Endodermal cell (in vitro differentiated cells): Measurements from ENCODE around the gene FAM50A. TPM values are rescaled to one million over a fixed set of nuclear protein-coding genes. Genes with fewer than 3 reads are reported as not detected.
"Not testable (repeated sequence)": the region's sequence is repeated elsewhere in the genome, so short reads cannot be mapped to it uniquely, and the experiment has no call there.

ENCODE experiments used
- DNase-seq: peaks from one replicate; pipeline ENCODE4 v3.0.0-alpha.2; 2017
- H3K27ac ChIP-seq: 2 replicates; pipeline ENCODE4 v1.5.1; 2013; ENCODE audit warnings: mild to moderate bottlenecking, low read depth, low read length, moderate library complexity
- H3K27me3 ChIP-seq: 2 replicates; pipeline ENCODE4 v1.6.1; 2013; ENCODE audit warnings: mild to moderate bottlenecking, low read length, moderate library complexity; ENCODE audit not compliant: insufficient read depth, control insufficient read depth, poor library complexity, severe bottlenecking
- H3K36me3 ChIP-seq: 2 replicates; pipeline ENCODE4 v1.7.0; 2013; ENCODE audit warnings: mild to moderate bottlenecking, low read length, moderate library complexity; ENCODE audit not compliant: control insufficient read depth, insufficient read depth
- H3K4me1 ChIP-seq: one replicate; pipeline ENCODE4 v1.7.0; 2013; ENCODE audit warnings: low read length; ENCODE audit not compliant: control insufficient read depth, insufficient read depth
- H3K4me3 ChIP-seq: 2 replicates; pipeline ENCODE4 v1.5.1; 2013; ENCODE audit warnings: mild to moderate bottlenecking, low read length, moderate library complexity
- H3K9ac ChIP-seq: 2 replicates; pipeline ENCODE4 v1.6.1; 2013; ENCODE audit warnings: mild to moderate bottlenecking, low read length, moderate library complexity; ENCODE audit not compliant: poor library complexity, severe bottlenecking; ENCODE audit errors: extremely low read depth
- H3K9me3 ChIP-seq: 2 replicates; pipeline ENCODE4 v1.6.1; 2013; ENCODE audit warnings: mild to moderate bottlenecking, low read length, moderate library complexity; ENCODE audit not compliant: control insufficient read depth
- H3K27ac Mint-ChIP-seq: 2 replicates; pipeline ENCODE4 v1.8.0; 2020; ENCODE audit warnings: mixed read lengths
- H3K27me3 Mint-ChIP-seq: 2 replicates; pipeline ENCODE4 v1.8.0; 2021; ENCODE audit warnings: mild to moderate bottlenecking, mixed read lengths; ENCODE audit not compliant: insufficient read depth
- H3K36me3 Mint-ChIP-seq: 2 replicates; pipeline ENCODE4 v1.8.0; 2020; ENCODE audit warnings: low read depth, mixed read lengths
- H3K4me1 Mint-ChIP-seq: 2 replicates; pipeline ENCODE4 v1.8.0; 2020; ENCODE audit warnings: mixed read lengths
- H3K4me3 Mint-ChIP-seq: 2 replicates; pipeline ENCODE4 v1.8.0; 2020; ENCODE audit warnings: mild to moderate bottlenecking, moderate library complexity, mixed read lengths
- H3K9me3 Mint-ChIP-seq: 2 replicates; pipeline ENCODE4 v1.8.0; 2020; ENCODE audit warnings: mild to moderate bottlenecking, mixed read lengths
- CTCF ChIP-seq: fragments of 200-600 bp; sonication (generic); conservative IDR thresholded peaks from 2 replicates; pipeline ENCODE4 v1.5.0; 2021; ENCODE audit warnings: antibody characterized with exemption, mild to moderate bottlenecking
- WGBS, 2 experiments: methylation state at CpG; one replicate each; pipeline versions ENCODE4 v1.1.5 to v1.1.7; 2013; ENCODE audit warnings: missing lambda C conversion rate in 2 of 2, mixed read lengths in 1 of 2; ENCODE audit not compliant: insufficient coverage in 1 of 2, insufficient read length in 1 of 2; 5-methylcytosine and 5-hydroxymethylcytosine counted together
- long read RNA-seq, 4 experiments: library from polyadenylated mRNA in 2 of 4; library from RNA in 1 of 4; library from capped mRNA in 1 of 4; stranded (forward) in 3 of 4; unstranded in 1 of 4; transcript quantifications; one replicate each; pipeline ENCODE4 v2.0.0, GENCODE V29; 2020 to 2021; ENCODE audit warnings: inconsistent platforms in 1 of 4
- polyA plus RNA-seq, 2 experiments: library from polyadenylated mRNA; stranded (reverse); fragments of 50-300 nt; gene quantifications; one replicate each; pipeline ENCODE4 v1.2.3, GENCODE V29; 2013
- total RNA-seq, 2 donors: library from RNA; stranded (reverse); fragmentation: NEBNext Ultra II Directional in 1 of 2; extraction: Animal tissue kit (Norgen Biotek cat#: 25700) in 1 of 2; gene quantifications; 2 replicates in 1 of 2; 3 replicates in 1 of 2; pipeline ENCODE4 v1.2.1, GENCODE V29; 2021

Gene FAM50A
- 100 to 1,000 TPM in 1 of 2 donors, 10 to 100 TPM in 1; 91.0 to 102 TPM for total RNA-seq
- polyA plus RNA-seq (2013, experiment 1 of 2), result 69.6 TPM
- 74.4 TPM for polyA plus RNA-seq (2013, experiment 2 of 2)
- long read RNA-seq, experiment 1, partial matches to known transcripts, result 27 of 41 reads
- long read RNA-seq, experiment 1, other reads (novel, unspliced or antisense), result 10 of 41 reads
- long read RNA-seq, experiment 2, transcript FAM50A-203 (12 exons, 1,470 nt), result minor isoform, 5 of 86 reads
- long read RNA-seq, experiment 2, transcript FAM50A-202 (13 exons, 1,352 nt), result major isoform, 61 of 86 reads
- long read RNA-seq, experiment 2, partial matches to known transcripts, result 8 of 86 reads
- long read RNA-seq, experiment 2, other reads (novel, unspliced or antisense), result 12 of 86 reads
- long read RNA-seq, experiment 3, transcript FAM50A-202 (13 exons, 1,352 nt), result major isoform, 241 of 286 reads
- long read RNA-seq, experiment 3, transcript FAM50A-203 (12 exons, 1,470 nt), result minor isoform, 7 of 286 reads
- long read RNA-seq, experiment 3, partial matches to known transcripts, result 3 of 286 reads
- long read RNA-seq, experiment 3, other reads (novel, unspliced or antisense), result 35 of 286 reads
- long read RNA-seq, experiment 4, transcript FAM50A-202 (13 exons, 1,352 nt), result major isoform, 5 of 34 reads
- long read RNA-seq, experiment 4, partial matches to known transcripts, result 27 of 34 reads
- long read RNA-seq, experiment 4, other reads (novel, unspliced or antisense), result 2 of 34 reads

- H3K9ac ChIP-seq, result no peak within 1 kb of the TSS
- peaks cover 71% of the 10 kb centered on the region for H3K9me3 Mint-ChIP-seq
- WGBS, 2 experiments, result 2 to 7% methylated on average over 9 to 85 of the region's 94 CpGs
- no peaks in the 10 kb centered on the region for H3K27me3 Mint-ChIP-seq
- no peaks in the 10 kb centered on the region for H3K9me3 ChIP-seq
- no peaks in the 10 kb centered on the region for H3K4me1 Mint-ChIP-seq
- no peaks in the 10 kb centered on the region for H3K27me3 ChIP-seq
- peak within 1 kb of the TSS; percentile 83 for H3K27ac Mint-ChIP-seq
- peak within 1 kb of the TSS; percentile 60 for H3K4me3 Mint-ChIP-seq
- peaks cover 21% of the 10 kb centered on the region for H3K36me3 Mint-ChIP-seq
- no peak for TF ChIP-seq CTCF
- peak; percentile 75 for DNase-seq
- H3K4me3 ChIP-seq, result peak within 1 kb of the TSS; percentile 75
- peaks cover 26% of the 10 kb centered on the region for H3K36me3 ChIP-seq
- H3K4me1 ChIP-seq, result no peaks in the 10 kb centered on the region
- peak within 1 kb of the TSS; percentile 70 for H3K27ac ChIP-seq
These were observed at the start of gene FAM50A for GRCh38 chrX:154443992-154444754. Gene FAM50A (plus strand): TSS chrX:154444141. CDS start chrX:154444236, 95 bp downstream.

- H3K36me3 ChIP-seq, result peaks cover 22% of the 10 kb centered on the region
- not testable (repeated sequence) for H3K27me3 Mint-ChIP-seq, H3K27ac Mint-ChIP-seq, H3K27ac ChIP-seq, DNase-seq, H3K27me3 ChIP-seq, H3K4me3 ChIP-seq, H3K4me1 Mint-ChIP-seq, H3K9ac ChIP-seq, H3K9me3 ChIP-seq, H3K4me1 ChIP-seq
- H3K36me3 Mint-ChIP-seq, result peaks cover 24% of the 10 kb centered on the region
- peak overlapping the region; percentile 91 for H3K4me3 Mint-ChIP-seq
- 96 to 100% methylated on average over 1 to 12 of the region's 17 CpGs for WGBS, 2 experiments
- H3K9me3 Mint-ChIP-seq, result peaks cover 42% of the 10 kb centered on the region
These were observed 47.6 kb upstream of the FAM50A start for GRCh38 chrX:154396363-154396762.

GRCh38 chrX:154396973-154397887 lies 46.7 kb upstream of the FAM50A start:
- WGBS, 2 experiments, result 4 to 10% methylated on average over 10 to 48 of the region's 53 CpGs
- peaks cover 47% of the 10 kb centered on the region for H3K9me3 Mint-ChIP-seq
- no peaks in the 10 kb centered on the region for H3K27me3 Mint-ChIP-seq

More at GRCh38 chrX:154396973-154397887, 46.7 kb upstream of the FAM50A start:
- Mint-ChIP-seq H3K4me3 (peak overlapping the region; percentile 91), H3K36me3 (peaks cover 24% of the 10 kb centered on the region), H3K4me1 (peaks cover 5% of the 10 kb centered on the region), H3K27ac (peak overlapping the region; percentile 98)
- Histone ChIP-seq H3K36me3 (peaks cover 22% of the 10 kb centered on the region), H3K27ac (peak overlapping the region; percentile 99), H3K4me3 (peak overlapping the region; percentile 96), H3K4me1 (no peaks in the 10 kb centered on the region), H3K9me3 (no peaks in the 10 kb centered on the region), H3K9ac (peak overlapping the region; percentile 99), H3K27me3 (no peaks in the 10 kb centered on the region)
- no peak for TF ChIP-seq CTCF
- peak; percentile 84 for DNase-seq
